ENCODE results near the gene FAM120A. TPM values are rescaled to one million over a fixed set of nuclear protein-coding genes. Genes with fewer than 3 reads are reported as not detected.

The FAM120A gene, protein sequence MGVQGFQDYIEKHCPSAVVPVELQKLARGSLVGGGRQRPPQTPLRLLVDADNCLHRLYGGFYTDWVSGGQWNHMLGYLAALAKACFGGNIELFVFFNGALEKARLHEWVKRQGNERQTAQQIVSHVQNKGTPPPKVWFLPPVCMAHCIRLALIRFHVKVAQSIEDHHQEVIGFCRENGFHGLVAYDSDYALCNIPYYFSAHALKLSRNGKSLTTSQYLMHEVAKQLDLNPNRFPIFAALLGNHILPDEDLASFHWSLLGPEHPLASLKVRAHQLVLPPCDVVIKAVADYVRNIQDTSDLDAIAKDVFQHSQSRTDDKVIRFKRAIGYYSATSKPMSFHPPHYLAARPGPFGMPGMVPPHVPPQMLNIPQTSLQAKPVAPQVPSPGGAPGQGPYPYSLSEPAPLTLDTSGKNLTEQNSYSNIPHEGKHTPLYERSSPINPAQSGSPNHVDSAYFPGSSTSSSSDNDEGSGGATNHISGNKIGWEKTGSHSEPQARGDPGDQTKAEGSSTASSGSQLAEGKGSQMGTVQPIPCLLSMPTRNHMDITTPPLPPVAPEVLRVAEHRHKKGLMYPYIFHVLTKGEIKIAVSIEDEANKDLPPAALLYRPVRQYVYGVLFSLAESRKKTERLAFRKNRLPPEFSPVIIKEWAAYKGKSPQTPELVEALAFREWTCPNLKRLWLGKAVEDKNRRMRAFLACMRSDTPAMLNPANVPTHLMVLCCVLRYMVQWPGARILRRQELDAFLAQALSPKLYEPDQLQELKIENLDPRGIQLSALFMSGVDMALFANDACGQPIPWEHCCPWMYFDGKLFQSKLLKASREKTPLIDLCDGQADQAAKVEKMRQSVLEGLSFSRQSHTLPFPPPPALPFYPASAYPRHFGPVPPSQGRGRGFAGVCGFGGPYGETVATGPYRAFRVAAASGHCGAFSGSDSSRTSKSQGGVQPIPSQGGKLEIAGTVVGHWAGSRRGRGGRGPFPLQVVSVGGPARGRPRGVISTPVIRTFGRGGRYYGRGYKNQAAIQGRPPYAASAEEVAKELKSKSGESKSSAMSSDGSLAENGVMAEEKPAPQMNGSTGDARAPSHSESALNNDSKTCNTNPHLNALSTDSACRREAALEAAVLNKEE
- total RNA-seq (2014; rRNA removed; shearing (Covaris generic)), result 80.2 and 85.7 TPM in 2 replicates

DNA sequence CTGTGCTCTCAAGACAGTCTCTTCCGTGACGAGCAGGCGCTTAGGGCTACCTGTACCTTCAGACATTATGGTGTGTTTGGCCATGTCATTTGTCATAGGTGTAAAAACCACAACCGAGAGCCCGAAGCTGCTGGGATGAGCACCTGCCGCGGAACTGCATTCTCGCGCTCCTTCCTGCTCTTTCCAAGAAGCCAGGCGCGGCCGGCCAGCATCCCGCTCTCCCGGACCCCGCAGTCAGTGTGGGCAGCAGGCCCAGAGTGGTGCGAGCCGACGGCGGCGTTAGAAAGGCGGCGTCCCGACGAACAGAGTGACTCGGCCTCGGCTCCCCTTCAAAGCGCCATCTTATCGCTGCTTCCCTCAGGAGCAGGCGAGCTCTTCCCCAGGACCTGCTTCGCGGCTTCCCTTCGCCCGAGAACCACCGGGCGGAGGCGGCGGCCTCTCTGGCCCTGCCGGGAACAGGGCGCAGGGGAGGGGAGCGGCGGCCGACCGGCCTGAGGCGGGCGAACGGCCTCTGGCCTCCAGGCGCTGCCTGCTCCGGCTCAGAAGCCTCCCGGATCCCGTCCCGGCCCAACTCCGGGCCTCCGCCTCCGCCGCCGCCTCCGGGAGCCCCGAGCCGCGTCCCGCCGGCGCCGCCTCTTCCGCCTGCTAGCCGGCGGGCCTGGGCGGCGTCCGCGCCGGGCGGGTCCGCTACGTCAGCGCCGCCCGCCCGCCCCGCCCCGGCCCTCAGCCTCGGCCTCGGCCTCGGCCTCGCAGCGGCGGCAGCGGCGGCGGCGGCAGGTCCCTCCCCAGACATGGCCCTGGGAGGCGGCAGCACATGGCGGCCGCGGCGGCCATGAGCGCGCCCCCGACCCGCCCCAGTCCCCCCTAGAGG is at the start of gene FAM120A:
FAM120A (plus strand) TSS at position 741 of the 871 bp plus-strand sequence. CDS start 231 bp downstream, outside the sequence.
- H3K4me3 ChIP-seq, result peak within 1 kb of the TSS; percentile 92
- H3K27me3 ChIP-seq, result no peaks in the 10 kb centered on the region
- DNase-seq, result peak; percentile 75 to 81
- no peaks in the 10 kb centered on the region for H3K9me3 ChIP-seq (replicated peaks)
- 0 out of 2 replicates have a peak, but pooled peaks cover 2% of the 10 kb centered on the region for H3K4me1 ChIP-seq
- peak within 1 kb of the TSS; percentile 72 for H3K27ac ChIP-seq
- H3K36me3 ChIP-seq, result peaks cover 28% of the 10 kb centered on the region

DNA sequence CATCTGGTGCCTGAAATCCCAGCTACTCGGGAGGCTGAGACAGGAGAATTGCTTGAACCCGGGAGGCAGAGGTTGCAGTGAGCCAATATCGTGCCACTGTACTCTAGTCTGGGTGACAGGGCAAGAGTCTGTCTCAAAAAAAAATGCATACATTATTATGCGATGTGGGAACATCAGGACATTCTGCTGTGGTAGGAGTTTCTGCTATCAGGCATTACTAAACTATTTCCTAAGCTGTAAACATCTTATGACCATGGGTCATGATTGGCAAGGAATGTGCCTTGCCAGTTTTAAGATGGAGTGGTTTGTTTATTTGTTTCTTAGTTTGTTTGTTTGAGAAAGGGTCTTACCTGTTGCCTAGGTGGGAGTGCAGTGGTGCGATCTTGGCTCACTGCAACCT is 45.1 kb upstream of the FAM120A start:
- no peaks in the 10 kb centered on the region for H3K27me3 ChIP-seq
- no peaks in the 10 kb centered on the region for H3K4me1 ChIP-seq
- DNase-seq, result no peak
- no peak overlapping the region for H3K4me3 ChIP-seq
- no peak overlapping the region for H3K27ac ChIP-seq
- no peaks in the 10 kb centered on the region for H3K9me3 ChIP-seq (replicated peaks)
- no peaks in the 10 kb centered on the region for H3K36me3 ChIP-seq

DNA sequence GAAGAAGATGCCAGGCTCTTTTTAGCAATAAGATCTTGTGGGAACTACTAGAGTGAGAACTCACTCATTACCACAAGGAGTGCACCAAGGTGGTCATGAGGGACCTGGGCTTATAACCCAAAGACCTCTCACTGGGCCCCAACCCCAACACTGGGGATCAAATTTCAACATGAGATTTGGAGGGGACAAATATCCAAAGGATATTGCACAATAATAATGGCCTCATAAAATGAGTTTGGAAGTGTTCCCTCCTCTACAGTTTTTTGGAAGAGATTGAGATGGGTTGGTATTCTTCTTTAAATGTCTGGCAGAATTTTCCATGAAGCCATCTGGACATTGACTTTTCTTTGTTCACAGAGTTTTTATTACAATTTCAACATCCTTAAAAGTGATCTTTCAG is 38.0 kb upstream of the FAM120A start:
- no peaks in the 10 kb centered on the region for H3K4me1 ChIP-seq
- no peak overlapping the region for H3K4me3 ChIP-seq
- H3K27ac ChIP-seq, result no peak overlapping the region
- peaks cover 4% of the 10 kb centered on the region; the same call in 1 of the 2 replicates for H3K9me3 ChIP-seq (replicated peaks)
- H3K27me3 ChIP-seq, result no peaks in the 10 kb centered on the region
- H3K36me3 ChIP-seq, result no peaks in the 10 kb centered on the region
- DNase-seq, result no peak

- H3K4me3 ChIP-seq, result no peak overlapping the region
- H3K27ac ChIP-seq, result no peak overlapping the region
- no peaks in the 10 kb centered on the region for H3K36me3 ChIP-seq
- DNase-seq, result no peak
- no peaks in the 10 kb centered on the region for H3K27me3 ChIP-seq
- no peaks in the 10 kb centered on the region for H3K4me1 ChIP-seq
- peaks cover 8% of the 10 kb centered on the region; the same call in 1 of the 2 replicates for H3K9me3 ChIP-seq (replicated peaks)
These were observed 36.3 kb upstream of the FAM120A start for GRCh38 chr9:93415176-93415690.

DNA sequence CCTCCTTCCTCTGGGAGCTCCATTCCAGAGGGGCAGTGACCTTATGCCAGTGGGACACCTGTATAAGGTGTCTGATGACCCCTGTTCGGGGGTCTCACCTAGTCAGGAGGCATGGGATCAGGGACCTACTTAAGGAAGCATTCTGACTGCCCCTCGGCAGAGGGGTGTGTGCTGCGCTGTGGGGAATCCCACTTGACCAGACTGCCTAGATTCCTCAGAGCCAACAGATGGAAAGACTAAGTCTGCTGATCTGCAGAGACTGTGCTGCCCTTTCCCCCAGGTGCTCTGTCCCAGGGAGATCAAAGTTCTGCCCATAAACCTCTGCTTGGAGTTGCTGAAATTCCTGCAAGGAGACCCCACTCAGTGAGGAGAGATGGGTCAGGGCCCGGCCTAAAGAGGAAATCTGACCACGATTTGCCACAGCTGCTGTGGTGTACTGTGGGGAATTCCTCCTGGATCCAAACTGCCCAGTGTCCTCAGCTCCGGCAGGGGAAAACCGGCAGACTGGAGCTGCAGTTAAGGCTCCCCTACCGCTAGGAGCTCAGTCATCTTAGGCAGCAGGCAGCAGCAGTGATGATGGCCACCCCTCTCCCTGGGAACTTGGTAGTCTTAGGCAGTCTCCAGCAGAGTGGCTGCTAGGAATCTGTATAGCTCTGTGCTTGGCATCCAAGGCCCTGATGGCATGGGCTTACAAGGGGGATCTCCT is 34.8 kb upstream of the FAM120A start:
- Histone ChIP-seq H3K4me3 (no peak overlapping the region), H3K9me3 (replicated peaks) (peaks cover 8% of the 10 kb centered on the region; the same call in 1 of the 2 replicates), H3K27ac (no peak overlapping the region), H3K27me3 (no peaks in the 10 kb centered on the region), H3K36me3 (no peaks in the 10 kb centered on the region), H3K4me1 (no peaks in the 10 kb centered on the region)
- no peak for DNase-seq

DNA sequence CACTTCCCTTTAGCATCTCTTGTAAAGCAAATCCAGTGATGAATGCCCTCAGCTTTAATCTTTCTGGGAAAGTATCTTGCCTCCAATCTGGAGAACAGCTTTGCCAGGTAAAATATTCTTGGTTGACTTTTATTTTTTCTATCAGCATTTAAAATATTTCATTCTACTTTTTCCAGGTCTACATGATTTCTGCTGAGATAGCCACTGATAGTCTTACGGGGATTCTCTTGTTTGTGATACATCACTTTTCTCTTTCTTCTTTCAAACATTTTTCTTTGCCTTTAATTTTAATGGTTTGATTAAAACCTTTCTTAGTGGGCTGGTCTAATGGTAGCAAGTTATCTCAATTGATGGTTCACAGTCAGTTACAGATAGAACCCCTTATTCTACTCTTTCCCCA is 33.9 kb upstream of the FAM120A start:
- H3K27ac ChIP-seq, result no peak overlapping the region
- peaks cover 8% of the 10 kb centered on the region; the same call in 1 of the 2 replicates for H3K9me3 ChIP-seq (replicated peaks)
- DNase-seq, result no peak
- no peaks in the 10 kb centered on the region for H3K27me3 ChIP-seq
- H3K4me1 ChIP-seq, result no peaks in the 10 kb centered on the region
- no peaks in the 10 kb centered on the region for H3K36me3 ChIP-seq
- no peak overlapping the region for H3K4me3 ChIP-seq

DNA sequence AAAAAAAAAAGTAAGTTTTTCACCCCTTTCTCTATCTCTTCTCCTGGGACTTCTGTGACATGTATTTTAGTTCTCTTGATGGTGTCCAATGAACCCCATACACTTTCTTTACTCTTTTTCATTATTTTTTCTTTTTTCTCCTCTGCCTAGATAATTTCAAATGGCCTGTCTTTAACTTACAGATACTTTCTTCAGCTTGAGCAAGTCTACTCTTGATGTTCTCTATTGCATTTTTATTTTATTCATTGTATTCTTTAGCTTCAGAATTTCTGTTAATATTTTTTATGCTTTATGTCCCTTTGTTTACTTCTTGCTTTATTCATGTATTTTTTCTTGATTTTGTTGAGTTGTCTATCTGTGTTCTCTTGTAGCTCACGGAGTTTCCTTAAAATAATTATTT is 32.5 kb upstream of the FAM120A start:
- Histone ChIP-seq H3K9me3 (replicated peaks) (peaks cover 8% of the 10 kb centered on the region; the same call in 1 of the 2 replicates), H3K4me3 (no peak overlapping the region), H3K27ac (no peak overlapping the region), H3K4me1 (no peaks in the 10 kb centered on the region), H3K27me3 (no peaks in the 10 kb centered on the region), H3K36me3 (no peaks in the 10 kb centered on the region)
- no peak for DNase-seq

DNA sequence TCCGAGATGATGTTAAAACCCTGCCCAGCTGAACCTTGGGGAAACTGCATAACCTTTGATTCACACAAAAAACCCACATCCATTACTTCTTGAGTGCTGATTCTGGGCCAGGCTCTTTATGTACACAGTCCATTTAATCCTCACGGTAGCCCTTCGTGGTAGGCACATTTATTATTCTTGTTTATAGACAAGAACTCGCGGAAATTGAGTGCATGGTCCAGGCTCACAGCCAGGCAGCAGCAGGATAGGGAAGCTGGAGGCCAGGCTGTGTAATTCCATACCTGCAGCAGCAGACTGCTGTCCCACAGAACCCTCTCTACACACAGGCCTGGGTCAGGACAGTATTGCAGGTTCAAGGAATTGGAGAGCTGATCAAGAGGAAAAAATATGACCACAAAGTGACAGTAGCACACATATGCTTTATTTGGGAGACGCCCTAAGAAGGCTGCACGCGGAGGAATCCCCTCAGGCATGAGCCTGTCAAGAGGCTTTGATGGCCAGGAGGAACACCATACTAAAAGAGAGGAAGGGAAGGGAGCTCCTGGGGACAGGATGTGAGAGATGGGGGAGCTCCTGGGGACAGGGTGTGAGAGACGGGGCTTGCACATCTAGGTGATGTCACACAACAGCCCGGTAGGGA is 28.4 kb upstream of the FAM120A start:
- no peaks in the 10 kb centered on the region for H3K36me3 ChIP-seq
- no peak for DNase-seq

DNA sequence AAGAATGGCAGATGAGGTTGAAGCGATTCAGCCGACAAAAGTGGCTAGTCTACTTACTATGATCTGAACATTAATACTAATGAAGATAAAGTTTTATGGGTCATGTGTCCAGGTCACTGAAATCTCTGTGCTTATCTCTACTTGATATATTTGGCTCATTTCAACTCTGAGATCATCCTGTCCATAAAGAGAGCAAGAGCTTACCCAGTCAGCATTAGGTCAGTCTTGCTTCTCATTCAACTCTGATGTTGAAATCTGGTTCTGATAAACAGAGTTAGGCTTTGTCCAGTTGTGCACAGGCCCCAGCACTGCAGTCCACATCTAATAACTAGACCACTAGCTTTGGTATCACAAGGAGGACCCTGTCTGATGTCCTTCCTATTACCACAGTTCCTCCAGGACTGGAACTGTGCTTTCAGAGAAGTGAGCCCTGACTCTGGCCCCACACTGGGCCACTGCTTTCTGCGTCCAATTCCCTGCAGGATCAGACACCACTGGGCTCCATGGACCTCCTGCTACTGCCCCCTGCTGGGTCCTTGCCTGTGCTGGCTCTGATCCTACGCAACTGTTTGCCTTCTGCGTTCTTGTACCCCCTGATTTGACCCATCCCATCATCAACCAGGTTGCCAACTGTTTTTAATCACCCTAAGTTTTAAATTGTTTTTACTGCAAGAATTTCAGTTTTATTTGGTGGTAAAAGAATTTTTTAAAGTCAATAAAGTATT is 23.7 kb upstream of the FAM120A start:
- no peaks in the 10 kb centered on the region for H3K4me1 ChIP-seq
- peak in 1 of 2 experiments; percentile 31 for DNase-seq
- H3K27me3 ChIP-seq, result no peaks in the 10 kb centered on the region

More for the DNA sequence above, 28.4 kb upstream of the FAM120A start:
- H3K9me3 ChIP-seq (replicated peaks), result 0 out of 2 replicates have a peak, but pooled peaks cover 4% of the 10 kb centered on the region
- no peak overlapping the region for H3K4me3 ChIP-seq
- H3K27me3 ChIP-seq, result no peaks in the 10 kb centered on the region
- no peak overlapping the region for H3K27ac ChIP-seq
- H3K4me1 ChIP-seq, result no peaks in the 10 kb centered on the region

GRCh38 chr9:93431539-93432105 is 19.9 kb upstream of the FAM120A start:
- Histone ChIP-seq H3K27me3 (no peaks in the 10 kb centered on the region), H3K27ac (no peak overlapping the region), H3K36me3 (no peaks in the 10 kb centered on the region), H3K9me3 (replicated peaks) (no peaks in the 10 kb centered on the region), H3K4me1 (no peaks in the 10 kb centered on the region), H3K4me3 (no peak overlapping the region)
- no peak for DNase-seq

More for the DNA sequence above, 23.7 kb upstream of the FAM120A start:
- no peaks in the 10 kb centered on the region for H3K9me3 ChIP-seq (replicated peaks)
- no peaks in the 10 kb centered on the region for H3K36me3 ChIP-seq
- H3K27ac ChIP-seq, result no peak overlapping the region
- no peak overlapping the region for H3K4me3 ChIP-seq

GRCh38 chr9:93432964-93433363 is 18.5 kb upstream of the FAM120A start:
- H3K27me3 ChIP-seq, result no peaks in the 10 kb centered on the region
- H3K9me3 ChIP-seq (replicated peaks), result no peaks in the 10 kb centered on the region
- no peaks in the 10 kb centered on the region for H3K36me3 ChIP-seq
- H3K4me3 ChIP-seq, result no peak overlapping the region
- no peak overlapping the region for H3K27ac ChIP-seq
- DNase-seq, result no peak
- H3K4me1 ChIP-seq, result no peaks in the 10 kb centered on the region

DNA sequence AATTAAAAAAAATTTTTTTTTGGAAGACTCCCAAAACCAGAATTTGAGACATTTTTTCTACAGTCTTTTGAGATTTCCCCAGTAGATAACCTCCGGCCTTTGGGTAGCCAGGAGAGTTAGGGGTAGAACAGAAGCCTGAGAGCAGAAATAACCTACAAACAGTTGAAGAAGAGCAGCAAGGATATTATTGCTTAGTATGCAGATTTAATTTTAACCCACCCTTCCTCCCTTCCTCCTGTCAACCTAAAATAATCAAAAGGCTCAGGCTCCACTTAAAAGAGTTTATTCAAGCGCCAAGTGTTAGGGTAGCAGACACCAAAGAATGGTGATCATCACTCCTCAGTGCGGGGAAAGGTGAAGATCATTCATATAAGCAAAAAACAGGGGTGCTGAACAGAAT is 17.4 kb upstream of the FAM120A start:
- H3K4me1 ChIP-seq, result no peaks in the 10 kb centered on the region
- DNase-seq, result no peak
- H3K9me3 ChIP-seq (replicated peaks), result no peaks in the 10 kb centered on the region
- no peaks in the 10 kb centered on the region for H3K36me3 ChIP-seq
- no peak overlapping the region for H3K4me3 ChIP-seq
- H3K27ac ChIP-seq, result no peak overlapping the region
- H3K27me3 ChIP-seq, result no peaks in the 10 kb centered on the region

Data from SJCRH30 (cell line).